OCI-LY1 (cell line): ENCODE data around the gene CCDC73.

ENCODE experiments used
- CTCF ChIP-seq: fragments of 200-600 bp; sonication (generic), shearing (Covaris generic); IDR thresholded peaks from 2 replicates; pipeline ENCODE4 v1.5.1; 2017; ENCODE audit warnings: mild to moderate bottlenecking, antibody characterized with exemption, low read length, moderate library complexity, mixed read lengths
- EZH2 ChIP-seq: fragments of 200-600 bp; sonication (generic), shearing (Covaris generic); IDR thresholded peaks from 2 replicates; pipeline ENCODE4 v1.8.0; 2017; ENCODE audit warnings: borderline replicate concordance, mixed run types, mild to moderate bottlenecking, antibody characterized with exemption, low read length, moderate library complexity, mixed read lengths

- TF ChIP-seq CTCF (no peak), EZH2 (no peak)
Observed at GRCh38 chr11:32635819-32636218, 158.6 kb downstream of the CCDC73 start.
